H9 (cell line): ENCODE measurements around the gene VTN. TPM values are rescaled to one million over a fixed set of nuclear protein-coding genes. Genes with fewer than 3 reads are reported as not detected.

Experiments used
- DNase-seq: peaks from one replicate; pipeline ENCODE4 v3.0.0-alpha.2; 2017
- H2AFZ ChIP-seq: one replicate; pipeline ENCODE4 v1.6.1; 2013; ENCODE audit warnings: mild to moderate bottlenecking, low read length, control low read depth, moderate library complexity
- H2AK5ac ChIP-seq: 2 replicates; pipeline ENCODE4 v1.6.1; 2013; ENCODE audit warnings: low read length, control low read depth, mixed read lengths; ENCODE audit not compliant: insufficient read length
- H2BK120ac ChIP-seq: one replicate; pipeline ENCODE4 v1.6.1; 2013; ENCODE audit warnings: low read depth, mild to moderate bottlenecking, low read length, control low read depth, inconsistent platforms; ENCODE audit not compliant: poor library complexity, severe bottlenecking
- H2BK12ac ChIP-seq: 2 replicates; pipeline ENCODE4 v1.6.1; 2013; ENCODE audit warnings: low read length, control low read depth, mixed read lengths, low read depth; ENCODE audit not compliant: insufficient read length
- H2BK15ac ChIP-seq: 2 replicates; pipeline ENCODE4 v1.6.1; 2013; ENCODE audit warnings: low read depth, low read length, control low read depth
- H2BK20ac ChIP-seq: one replicate; pipeline ENCODE4 v1.6.1; 2013; ENCODE audit warnings: low read depth, mild to moderate bottlenecking, low read length, control low read depth, inconsistent platforms; ENCODE audit not compliant: poor library complexity, severe bottlenecking
- H2BK5ac ChIP-seq: 2 replicates; pipeline ENCODE4 v1.6.1; 2013; ENCODE audit warnings: low read length, control low read depth, mixed read lengths; ENCODE audit not compliant: insufficient read length
- H3K14ac ChIP-seq: 2 replicates; pipeline ENCODE4 v1.6.1; 2013; ENCODE audit warnings: low read length, control low read depth; ENCODE audit not compliant: insufficient read depth
- H3K18ac ChIP-seq: 2 replicates; pipeline ENCODE4 v1.6.1; 2013; ENCODE audit warnings: low read depth, mild to moderate bottlenecking, mixed read lengths, low read length, control low read depth; ENCODE audit not compliant: insufficient read length
- H3K23ac ChIP-seq: 2 replicates; pipeline ENCODE4 v1.6.1; 2013; ENCODE audit warnings: low read length, control low read depth, mixed read lengths, low read depth; ENCODE audit not compliant: insufficient read length
- H3K23me2 ChIP-seq: 2 replicates; pipeline ENCODE4 v1.6.1; 2013; ENCODE audit warnings: low read depth, mild to moderate bottlenecking, mixed read lengths, low read length, control low read depth; ENCODE audit not compliant: insufficient read length, poor library complexity, severe bottlenecking
- H3K27ac ChIP-seq: 2 replicates; pipeline ENCODE4 v1.5.1; 2013; ENCODE audit warnings: low read length, control low read depth, mixed read lengths, low read depth; ENCODE audit not compliant: insufficient read length
- H3K27me3 ChIP-seq: 2 replicates; pipeline ENCODE4 v1.6.1; 2013; ENCODE audit warnings: low read length, control low read depth, inconsistent platforms; ENCODE audit not compliant: insufficient read depth
- H3K4ac ChIP-seq: 2 replicates; pipeline ENCODE4 v1.6.1; 2013; ENCODE audit warnings: low read depth, mild to moderate bottlenecking, control low read depth, inconsistent platforms, low read length, moderate library complexity
- H3K4me1 ChIP-seq: 2 replicates; pipeline ENCODE4 v1.6.1; 2013; ENCODE audit warnings: low read length, control low read depth, inconsistent platforms; ENCODE audit not compliant: insufficient read depth
- H3K4me2 ChIP-seq: 2 replicates; pipeline ENCODE4 v1.6.1; 2013; ENCODE audit warnings: low read length, control low read depth, mixed read lengths; ENCODE audit not compliant: insufficient read length, insufficient read depth
- H3K56ac ChIP-seq: 2 replicates; pipeline ENCODE4 v1.6.1; 2013; ENCODE audit warnings: low read depth, mild to moderate bottlenecking, mixed read lengths, low read length, control low read depth; ENCODE audit not compliant: insufficient read length
- H3K79me1 ChIP-seq: 2 replicates; pipeline ENCODE4 v1.6.1; 2013; ENCODE audit warnings: low read depth, mild to moderate bottlenecking, moderate library complexity, low read length, control low read depth, inconsistent platforms; ENCODE audit not compliant: insufficient read depth, poor library complexity, severe bottlenecking
- H3K79me2 ChIP-seq: 2 replicates; pipeline ENCODE4 v1.6.1; 2013; ENCODE audit warnings: low read length, control low read depth, inconsistent platforms; ENCODE audit not compliant: insufficient read depth
- H3K9ac ChIP-seq: 2 replicates; pipeline ENCODE4 v1.6.1; 2013; ENCODE audit warnings: low read length, control low read depth, mixed read lengths; ENCODE audit not compliant: insufficient read length; ENCODE audit errors: extremely low read depth
- H3K9me3 ChIP-seq: one replicate; pipeline ENCODE4 v1.6.1; 2013; ENCODE audit warnings: low read depth, low read length, inconsistent platforms; ENCODE audit not compliant: control insufficient read depth
- H3T11ph ChIP-seq: one replicate; pipeline ENCODE4 v1.6.1; 2013; ENCODE audit warnings: mild to moderate bottlenecking, low read length, control low read depth, inconsistent platforms
- H4K20me1 ChIP-seq: one replicate; pipeline ENCODE4 v1.6.1; 2013; ENCODE audit not compliant: control insufficient read depth, insufficient read length, insufficient read depth
- H4K5ac ChIP-seq: 2 replicates; pipeline ENCODE4 v1.6.1; 2013; ENCODE audit warnings: low read depth, mild to moderate bottlenecking, mixed read lengths, low read length, control low read depth; ENCODE audit not compliant: insufficient read length
- H4K8ac ChIP-seq: replicated peaks from 2 replicates; pipeline ENCODE4 v1.6.1; 2013; ENCODE audit warnings: low read length, control low read depth, mixed read lengths, low read depth; ENCODE audit not compliant: insufficient read length
- H4K91ac ChIP-seq: 2 replicates; pipeline ENCODE4 v1.6.1; 2013; ENCODE audit warnings: low read depth, mild to moderate bottlenecking, moderate library complexity, mixed read lengths, low read length, control low read depth; ENCODE audit not compliant: insufficient read length
- H3K27ac Mint-ChIP-seq, 3 experiments: 2 replicates in 2 of 3; 3 replicates in 1 of 3; pipeline ENCODE4 v1.8.0; 2020 to 2021; ENCODE audit warnings: mixed read lengths in 3 of 3, mild to moderate bottlenecking in 1 of 3, moderate library complexity in 1 of 3
- H3K27me3 Mint-ChIP-seq: 2 replicates; pipeline ENCODE4 v1.8.0; 2021; ENCODE audit warnings: low read depth, mild to moderate bottlenecking, moderate library complexity, mixed read lengths
- H3K36me3 Mint-ChIP-seq, 3 experiments: 2 replicates in 2 of 3; 3 replicates in 1 of 3; pipeline ENCODE4 v1.8.0; 2020 to 2021; ENCODE audit warnings: low read depth in 3 of 3, mixed read lengths in 3 of 3; ENCODE audit not compliant: insufficient read depth in 1 of 3
- H3K4me1 Mint-ChIP-seq, 2 experiments: 2 replicates each; pipeline ENCODE4 v1.8.0; 2020; ENCODE audit warnings: mixed read lengths in 2 of 2
- H3K4me3 Mint-ChIP-seq, 2 experiments: 2 replicates in 1 of 2; 3 replicates in 1 of 2; pipeline ENCODE4 v1.8.0; 2020 to 2021; ENCODE audit warnings: mild to moderate bottlenecking in 2 of 2, mixed read lengths in 2 of 2, moderate library complexity in 1 of 2
- H3K9me3 Mint-ChIP-seq, 2 experiments: 2 replicates in 1 of 2; 3 replicates in 1 of 2; pipeline ENCODE4 v1.8.0; 2020; ENCODE audit warnings: mild to moderate bottlenecking in 2 of 2, mixed read lengths in 2 of 2, moderate library complexity in 1 of 2
- WGBS: extraction: QIAGEN DNeasy Blood & Tissue Kit; methylation state at CpG from one replicate; pipeline ENCODE4 v1.1.7; 2013; ENCODE audit warnings: missing lambda C conversion rate, low lambda C conversion rate, mixed read lengths; ENCODE audit not compliant: insufficient read length; ENCODE audit errors: extremely low coverage; 5-methylcytosine and 5-hydroxymethylcytosine counted together
- microRNA-seq: library from miRNA; unstranded; fragments of <30 nt; microRNA quantifications from one replicate; pipeline ENCODE4, GENCODE V29; 2020; ENCODE audit warnings: borderline microRNAs expressed
- total RNA-seq: library from RNA; stranded (reverse); gene quantifications from 2 replicates; pipeline ENCODE4 v1.2.1, GENCODE V29; 2021
- TF ChIP-seq, protein P1 (sequence below): fragments of 200-600 bp; sonication (generic); conservative IDR thresholded peaks from 3 replicates; pipeline ENCODE4 v1.8.0; 2021; ENCODE audit warnings: antibody characterized with exemption, mild to moderate bottlenecking

Gene VTN
- total RNA-seq, 1 experiment from 2014 or later: not detected

DNA sequence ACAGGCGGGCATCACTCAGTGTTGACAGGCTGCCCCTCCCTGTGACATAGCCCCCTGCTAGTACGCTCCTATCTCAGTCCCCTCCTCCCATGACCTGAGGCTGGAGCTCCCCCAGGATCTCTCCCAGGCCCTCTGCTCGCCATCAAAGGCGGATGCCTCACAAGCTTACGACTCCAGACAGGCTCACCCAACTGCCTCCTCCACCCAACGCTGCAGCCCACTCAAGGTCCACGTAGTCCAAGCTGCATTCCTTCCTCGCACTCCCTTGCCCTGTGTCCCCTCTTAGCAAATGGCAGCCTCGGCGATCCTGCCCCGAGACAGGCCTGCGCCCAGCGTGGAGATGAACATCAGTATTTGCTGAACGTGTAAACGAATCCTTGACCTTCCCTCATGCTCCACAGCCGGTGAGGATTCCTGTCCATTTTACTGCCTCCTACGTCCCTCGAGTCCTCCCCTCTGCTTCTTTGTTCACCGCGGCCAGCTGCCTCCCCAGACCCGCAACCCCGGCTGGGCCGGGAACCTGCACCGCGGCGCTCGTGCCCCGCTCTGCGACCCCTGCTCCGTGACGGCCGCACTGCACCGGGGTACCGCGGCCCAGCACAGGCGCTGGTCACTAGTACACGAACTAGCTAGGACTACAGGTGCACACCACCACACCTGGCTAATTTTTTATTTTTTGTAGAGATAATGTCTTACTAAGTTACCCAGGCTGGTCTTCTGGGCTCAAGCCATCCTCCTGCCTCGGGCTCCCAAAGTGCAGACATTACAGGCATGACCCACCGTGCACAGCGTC lies 51.9 kb downstream of the VTN start:
- peaks cover 39% of the 10 kb centered on the region for H3K79me2 ChIP-seq

More for the DNA sequence above, 51.9 kb downstream of the VTN start:
- TF ChIP-seq, protein P1, sequence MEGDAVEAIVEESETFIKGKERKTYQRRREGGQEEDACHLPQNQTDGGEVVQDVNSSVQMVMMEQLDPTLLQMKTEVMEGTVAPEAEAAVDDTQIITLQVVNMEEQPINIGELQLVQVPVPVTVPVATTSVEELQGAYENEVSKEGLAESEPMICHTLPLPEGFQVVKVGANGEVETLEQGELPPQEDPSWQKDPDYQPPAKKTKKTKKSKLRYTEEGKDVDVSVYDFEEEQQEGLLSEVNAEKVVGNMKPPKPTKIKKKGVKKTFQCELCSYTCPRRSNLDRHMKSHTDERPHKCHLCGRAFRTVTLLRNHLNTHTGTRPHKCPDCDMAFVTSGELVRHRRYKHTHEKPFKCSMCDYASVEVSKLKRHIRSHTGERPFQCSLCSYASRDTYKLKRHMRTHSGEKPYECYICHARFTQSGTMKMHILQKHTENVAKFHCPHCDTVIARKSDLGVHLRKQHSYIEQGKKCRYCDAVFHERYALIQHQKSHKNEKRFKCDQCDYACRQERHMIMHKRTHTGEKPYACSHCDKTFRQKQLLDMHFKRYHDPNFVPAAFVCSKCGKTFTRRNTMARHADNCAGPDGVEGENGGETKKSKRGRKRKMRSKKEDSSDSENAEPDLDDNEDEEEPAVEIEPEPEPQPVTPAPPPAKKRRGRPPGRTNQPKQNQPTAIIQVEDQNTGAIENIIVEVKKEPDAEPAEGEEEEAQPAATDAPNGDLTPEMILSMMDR: no peak; the same call in 2 of the 3 replicates
- peak overlapping the region; percentile 96 for H3K4me3 Mint-ChIP-seq
- Histone ChIP-seq H3K14ac (peak overlapping the region; percentile 61), H3K27me3 (no peaks in the 10 kb centered on the region), H2BK12ac (no peak overlapping the region), H3K56ac (no peak overlapping the region), H2BK120ac (no peak overlapping the region), H3K23me2 (peaks cover 28% of the 10 kb centered on the region), H2BK5ac (no peak overlapping the region), H3K9me3 (no peaks in the 10 kb centered on the region), H3K4me2 (peak overlapping the region; percentile 97), H2AK5ac (no peak overlapping the region), H2BK15ac (no peak overlapping the region), H3K4ac (no peak overlapping the region), H3K9ac (peak overlapping the region; percentile 64), H4K91ac (no peak overlapping the region), H4K8ac (peak overlapping the region; percentile 16), H3K23ac (no peak overlapping the region), H4K5ac (no peak overlapping the region), H3K18ac (peak overlapping the region; percentile 36), H4K20me1 (no peaks in the 10 kb centered on the region), H3T11ph (no peak overlapping the region), H3K4me1 (peaks cover 6% of the 10 kb centered on the region), H2BK20ac (no peak overlapping the region), H2AFZ (no peak overlapping the region), H3K27ac (no peak overlapping the region), H3K79me1 (no peaks in the 10 kb centered on the region)
- peaks cover 45 to 47% of the 10 kb centered on the region in 2 experiments for H3K4me1 Mint-ChIP-seq
- WGBS: no CpG with 5 or more reads among the region's 40 CpGs
- H3K27ac Mint-ChIP-seq: peak overlapping the region in 2 of 3 experiments; percentile 83 to 86; a peak in 5 of 7 replicates
- peak; percentile 54 for DNase-seq
- no peaks in the 10 kb centered on the region; a peak in 1 of 5 replicates for H3K9me3 Mint-ChIP-seq
- H3K27me3 Mint-ChIP-seq: no peaks in the 10 kb centered on the region; the same call in 1 of the 2 replicates
- H3K36me3 Mint-ChIP-seq: peaks cover 16 to 24% (median 22%) of the 10 kb centered on the region in 3 experiments; a peak in 6 of 7 replicates

Small RNA genes within 50 kb of the gene (microRNA-seq; reads per million reads assigned to microRNA genes)
- gene MIR4723: 0.35 reads per million

Other genes starting within 250 kb of the VTN start
- gene TMEM97, start 51.1 kb downstream of the VTN start, total RNA-seq: 116 and 121 TPM in 2 replicates
- gene IFT20, start 34.8 kb downstream of the VTN start, total RNA-seq: 20.5 and 21.0 TPM in 2 replicates
- gene TNFAIP1, start 34.5 kb downstream of the VTN start, total RNA-seq: 18.4 and 21.8 TPM in 2 replicates
- 82.8 and 83.3 TPM in 2 replicates for gene POLDIP2, start 12.8 kb downstream of the VTN start, total RNA-seq
- gene SEBOX, start 5.1 kb downstream of the VTN start, total RNA-seq: not detected in 2 replicates
- gene SARM1, start 1.4 kb upstream of the VTN start, total RNA-seq: 5.1 and 5.4 TPM in 2 replicates
- gene SLC46A1, start 35.9 kb upstream of the VTN start, total RNA-seq: 8.7 and 9.1 TPM in 2 replicates
- not detected in 2 replicates for gene SLC13A2, start 103.3 kb upstream of the VTN start, total RNA-seq
- gene FOXN1, start 136.0 kb upstream of the VTN start, total RNA-seq: not detected in 2 replicates
- gene UNC119, start 182.3 kb upstream of the VTN start, total RNA-seq: 36.9 and 38.3 TPM in 2 replicates
- 40.3 and 45.8 TPM in 2 replicates for gene PIGS, start 201.2 kb upstream of the VTN start, total RNA-seq
- 53.2 and 58.0 TPM in 2 replicates for gene ALDOC, start 206.6 kb upstream of the VTN start, total RNA-seq
- gene SPAG5, start 228.7 kb upstream of the VTN start, total RNA-seq: 114 and 122 TPM in 2 replicates
- gene RSKR, start 243.9 kb upstream of the VTN start, total RNA-seq: 25.2 and 25.8 TPM in 2 replicates